HCT116 (cell line): ENCODE data around the gene RUNX1.
A peak's percentile ranks its signal among the peaks of the same experiment; 100 is the strongest.

Experiments used
- CBX3 ChIP-seq: IDR thresholded peaks from 2 replicates; pipeline ENCODE4 v1.6.1; 2012; ENCODE audit warnings: low read depth
- CTCF ChIP-seq, 3 experiments: fragments of 200-600 bp in 1 of 3; sonication (generic) in 1 of 3; IDR thresholded peaks in 2 of 3; conservative IDR thresholded peaks in 1 of 3; 2 replicates each; pipeline ENCODE4 v1.5.1; 2012 to 2017; ENCODE audit warnings: low read depth in 2 of 3, low read length in 2 of 3, antibody characterized with exemption in 1 of 3, borderline replicate concordance in 1 of 3, control low read depth in 1 of 3, mild to moderate bottlenecking in 1 of 3, mixed read lengths in 1 of 3, mixed run types in 1 of 3, moderate library complexity in 1 of 3; ENCODE audit not compliant: insufficient read depth in 1 of 3
- POLR2AphosphoS5 ChIP-seq: IDR thresholded peaks from 2 replicates; pipeline ENCODE4 v1.6.1; 2011; ENCODE audit warnings: mild to moderate bottlenecking, low read depth, low read length, moderate library complexity
- SRF ChIP-seq: IDR thresholded peaks from 2 replicates; pipeline ENCODE4 v1.6.1; 2012; ENCODE audit warnings: low read depth
- TF ChIP-seq, protein P1 (sequence below): IDR thresholded peaks from 2 replicates; pipeline ENCODE4 v1.6.1; 2012; ENCODE audit warnings: low read depth
- TF ChIP-seq, protein P2 (sequence below): IDR thresholded peaks from 2 replicates; pipeline ENCODE4 v1.6.1; 2011; ENCODE audit warnings: mild to moderate bottlenecking, low read length, moderate library complexity; ENCODE audit not compliant: insufficient replicate concordance; ENCODE audit errors: extremely low read depth

- TF ChIP-seq, protein P1, sequence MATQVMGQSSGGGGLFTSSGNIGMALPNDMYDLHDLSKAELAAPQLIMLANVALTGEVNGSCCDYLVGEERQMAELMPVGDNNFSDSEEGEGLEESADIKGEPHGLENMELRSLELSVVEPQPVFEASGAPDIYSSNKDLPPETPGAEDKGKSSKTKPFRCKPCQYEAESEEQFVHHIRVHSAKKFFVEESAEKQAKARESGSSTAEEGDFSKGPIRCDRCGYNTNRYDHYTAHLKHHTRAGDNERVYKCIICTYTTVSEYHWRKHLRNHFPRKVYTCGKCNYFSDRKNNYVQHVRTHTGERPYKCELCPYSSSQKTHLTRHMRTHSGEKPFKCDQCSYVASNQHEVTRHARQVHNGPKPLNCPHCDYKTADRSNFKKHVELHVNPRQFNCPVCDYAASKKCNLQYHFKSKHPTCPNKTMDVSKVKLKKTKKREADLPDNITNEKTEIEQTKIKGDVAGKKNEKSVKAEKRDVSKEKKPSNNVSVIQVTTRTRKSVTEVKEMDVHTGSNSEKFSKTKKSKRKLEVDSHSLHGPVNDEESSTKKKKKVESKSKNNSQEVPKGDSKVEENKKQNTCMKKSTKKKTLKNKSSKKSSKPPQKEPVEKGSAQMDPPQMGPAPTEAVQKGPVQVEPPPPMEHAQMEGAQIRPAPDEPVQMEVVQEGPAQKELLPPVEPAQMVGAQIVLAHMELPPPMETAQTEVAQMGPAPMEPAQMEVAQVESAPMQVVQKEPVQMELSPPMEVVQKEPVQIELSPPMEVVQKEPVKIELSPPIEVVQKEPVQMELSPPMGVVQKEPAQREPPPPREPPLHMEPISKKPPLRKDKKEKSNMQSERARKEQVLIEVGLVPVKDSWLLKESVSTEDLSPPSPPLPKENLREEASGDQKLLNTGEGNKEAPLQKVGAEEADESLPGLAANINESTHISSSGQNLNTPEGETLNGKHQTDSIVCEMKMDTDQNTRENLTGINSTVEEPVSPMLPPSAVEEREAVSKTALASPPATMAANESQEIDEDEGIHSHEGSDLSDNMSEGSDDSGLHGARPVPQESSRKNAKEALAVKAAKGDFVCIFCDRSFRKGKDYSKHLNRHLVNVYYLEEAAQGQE = no peak
- TF ChIP-seq SRF (no peak), CBX3 (no peak), CTCF (IDR thresholded peaks at IDR 0.05 in 2 of 3, conservative IDR thresholded peaks at IDR 0.05 in 1 of 3; ENCODE audit: borderline replicate concordance in 1 of 3, insufficient read depth in 1 of 3, low read depth in 2 of 3, low read length in 2 of 3) (no peak), POLR2AphosphoS5 (peak; percentile 97)
- TF ChIP-seq, protein P2, sequence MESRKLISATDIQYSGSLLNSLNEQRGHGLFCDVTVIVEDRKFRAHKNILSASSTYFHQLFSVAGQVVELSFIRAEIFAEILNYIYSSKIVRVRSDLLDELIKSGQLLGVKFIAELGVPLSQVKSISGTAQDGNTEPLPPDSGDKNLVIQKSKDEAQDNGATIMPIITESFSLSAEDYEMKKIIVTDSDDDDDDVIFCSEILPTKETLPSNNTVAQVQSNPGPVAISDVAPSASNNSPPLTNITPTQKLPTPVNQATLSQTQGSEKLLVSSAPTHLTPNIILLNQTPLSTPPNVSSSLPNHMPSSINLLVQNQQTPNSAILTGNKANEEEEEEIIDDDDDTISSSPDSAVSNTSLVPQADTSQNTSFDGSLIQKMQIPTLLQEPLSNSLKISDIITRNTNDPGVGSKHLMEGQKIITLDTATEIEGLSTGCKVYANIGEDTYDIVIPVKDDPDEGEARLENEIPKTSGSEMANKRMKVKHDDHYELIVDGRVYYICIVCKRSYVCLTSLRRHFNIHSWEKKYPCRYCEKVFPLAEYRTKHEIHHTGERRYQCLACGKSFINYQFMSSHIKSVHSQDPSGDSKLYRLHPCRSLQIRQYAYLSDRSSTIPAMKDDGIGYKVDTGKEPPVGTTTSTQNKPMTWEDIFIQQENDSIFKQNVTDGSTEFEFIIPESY = peak; percentile 16
These were observed 160.4 kb downstream of the RUNX1 start for GRCh38 chr21:34888569-34889319.
